Colon (tissue), 2 donors: ENCODE measurements around the gene ZNF3.

ENCODE experiments used
- FAIRE-seq: peaks from 2 replicates; lab custom pipeline; 2012; peaks lifted over from hg19 to GRCh38; lab: Jason Lieb, UNC
- donor health status: control.
- donor health status: control.

Gene ZNF3

DNA sequence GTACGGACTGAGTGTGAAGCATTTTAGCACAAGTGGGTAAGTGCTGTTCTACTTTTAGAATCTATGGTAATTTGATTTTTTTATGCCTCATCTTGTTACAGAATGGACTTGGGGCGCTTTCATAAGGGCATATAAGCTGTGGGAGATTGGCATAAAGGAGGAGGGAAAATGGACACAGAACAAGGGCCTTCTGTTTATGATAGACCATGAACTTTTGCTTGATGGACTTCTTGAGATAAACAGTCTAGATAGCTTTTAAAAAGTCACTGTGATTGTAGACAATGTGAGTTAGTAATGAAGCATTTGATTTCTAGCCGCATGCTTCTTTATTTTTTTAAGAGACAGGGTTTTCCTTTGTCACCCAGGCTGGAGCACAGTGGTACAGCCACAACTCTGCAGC, 29.9 kb downstream of the ZNF3 start:
- FAIRE-seq: no peak

DNA sequence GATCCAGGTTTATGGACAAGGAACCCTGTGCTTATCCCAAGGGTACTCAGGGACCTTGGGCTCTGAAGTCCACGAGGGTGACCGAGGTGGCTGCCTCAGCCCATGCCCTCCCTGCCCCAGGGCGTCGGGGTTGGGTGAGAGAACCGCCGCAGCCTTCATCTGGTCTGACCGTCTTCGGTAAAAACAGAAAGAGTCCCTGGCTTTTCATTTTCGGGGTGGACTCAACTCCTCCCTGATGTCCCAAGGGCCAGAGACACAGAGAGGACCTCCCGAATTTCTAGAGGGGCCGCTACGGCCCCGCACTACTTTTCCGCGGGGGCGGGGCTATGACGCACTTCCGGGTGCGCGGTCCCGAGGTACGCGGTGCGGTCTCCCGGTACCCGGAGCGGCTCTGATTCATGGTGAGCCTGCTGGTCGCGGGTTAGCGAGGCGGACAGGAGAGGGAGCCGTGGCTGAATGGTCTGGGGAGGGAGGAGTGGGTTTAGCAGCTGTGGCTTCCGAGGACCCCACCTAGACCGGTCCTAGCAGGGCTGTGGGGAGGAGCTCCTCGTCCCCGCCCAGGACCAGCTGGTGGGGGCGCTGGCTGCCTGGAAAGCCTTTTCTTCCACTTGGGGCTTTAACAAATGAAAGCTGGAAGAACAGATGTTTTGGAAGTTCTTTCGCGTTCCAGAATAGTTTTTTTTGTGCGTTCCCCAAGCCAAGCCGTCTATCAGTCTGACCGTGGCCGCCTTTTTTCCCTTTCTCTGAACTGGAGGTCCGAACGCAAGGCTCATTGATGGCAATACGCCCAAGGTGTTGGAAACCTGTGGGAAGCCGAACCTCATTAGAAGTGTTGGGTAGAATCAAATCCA, 31.9 kb downstream of the ZNF3 start, which contains the start of gene ZSCAN21:
Gene ZSCAN21, plus strand, starts transcription at position 334 of the 851 bp plus-strand sequence. CDS start 7,233 bp downstream, outside the sequence.
- FAIRE-seq: no peak

DNA sequence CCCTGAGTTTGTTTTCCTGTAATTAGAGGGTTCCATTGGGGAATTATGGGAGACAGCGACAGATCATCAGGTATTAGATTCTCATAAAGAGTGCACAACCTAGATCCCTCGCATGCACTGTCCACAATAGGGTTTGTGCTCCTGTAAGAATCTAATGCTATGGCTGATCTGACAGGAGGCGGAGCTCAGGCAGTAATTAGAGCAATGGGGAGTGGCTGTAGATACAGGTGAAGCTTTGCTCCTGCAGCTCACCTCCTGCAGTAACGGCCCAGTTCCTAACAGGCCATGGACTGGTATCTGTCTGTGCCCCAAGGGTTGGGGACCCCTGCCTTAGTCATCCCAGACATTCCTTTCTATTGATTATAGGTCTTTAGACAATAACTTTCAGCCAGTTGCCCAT, 32.8 kb downstream of the ZNF3 start:
- no peak for FAIRE-seq

DNA sequence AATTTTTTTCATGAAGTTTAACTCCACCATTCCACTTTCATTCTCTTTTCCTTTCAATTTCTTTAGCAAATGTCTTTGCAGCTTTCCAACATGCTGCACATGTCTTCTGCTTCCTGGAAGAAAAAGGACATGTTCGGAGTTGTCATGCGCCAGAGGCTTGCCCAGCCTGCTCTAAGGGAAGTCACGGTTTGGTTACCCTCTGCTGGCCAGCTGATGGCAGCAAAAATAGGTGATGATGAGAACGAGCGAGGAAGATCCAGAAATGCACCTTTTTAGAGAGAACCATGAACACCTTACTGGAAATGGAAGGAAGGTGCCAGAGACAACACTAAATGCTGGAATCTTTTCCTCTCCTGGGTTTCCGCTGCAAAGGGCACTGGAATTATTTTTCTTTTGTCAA, 36.8 kb downstream of the ZNF3 start:
- FAIRE-seq: no peak

DNA sequence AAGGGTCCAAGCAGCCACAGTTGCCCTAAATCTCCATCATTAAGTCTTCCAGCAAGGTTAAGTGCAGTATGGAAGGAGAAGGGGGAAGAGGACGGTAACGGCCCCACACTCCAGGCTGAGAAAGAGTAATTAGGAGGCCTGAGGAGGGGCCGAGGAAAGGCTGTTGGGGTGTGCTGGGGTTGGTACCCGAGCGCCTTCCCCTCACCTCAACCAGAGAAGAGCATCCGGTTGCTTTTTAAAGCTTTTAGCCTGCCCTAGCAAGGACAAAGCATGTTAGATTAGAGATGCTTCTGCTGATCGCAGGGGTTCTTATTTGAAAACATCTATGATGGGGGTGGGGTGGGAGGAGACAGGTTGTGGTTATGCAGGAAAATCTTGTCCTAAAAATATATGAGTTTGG, 40.9 kb downstream of the ZNF3 start:
- no peak for FAIRE-seq

DNA sequence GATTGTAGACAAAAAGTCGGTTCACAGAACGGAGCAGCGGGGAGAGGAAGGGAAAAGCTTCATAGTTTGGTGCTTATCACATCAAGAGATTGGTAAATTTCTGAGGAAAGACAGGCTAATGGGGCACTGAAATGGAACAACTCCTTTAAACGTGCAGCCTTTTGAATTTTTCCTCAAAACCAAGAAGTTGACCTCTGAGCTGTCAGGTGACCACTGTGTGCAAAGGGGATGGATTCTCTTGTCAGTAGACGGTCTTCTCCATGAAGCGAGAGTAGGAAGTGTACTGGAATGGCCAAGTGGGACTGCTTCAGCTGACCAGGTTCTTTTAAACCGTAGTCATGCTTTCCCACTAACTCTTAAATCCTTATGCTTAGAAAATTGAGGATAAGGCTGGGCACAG, 43.2 kb downstream of the ZNF3 start:
- no peak for FAIRE-seq

DNA sequence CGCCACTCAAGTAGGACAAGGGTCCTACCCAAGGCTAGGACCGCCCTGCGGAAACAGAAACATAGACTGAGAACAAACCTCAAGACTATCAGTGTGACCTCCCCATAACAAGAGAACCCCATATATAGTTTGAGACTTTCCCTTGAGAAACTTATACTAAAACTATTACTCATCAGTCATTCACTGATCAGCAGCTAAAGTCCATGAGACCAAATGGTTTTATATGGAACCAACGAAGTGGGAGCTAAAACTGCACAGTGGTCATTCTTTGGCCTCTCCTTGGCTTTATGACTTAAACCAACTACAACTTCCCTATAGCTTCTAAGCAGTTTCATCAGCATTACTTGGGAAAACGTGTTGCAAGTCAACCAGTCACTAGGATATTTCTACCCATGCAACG, 45.6 kb downstream of the ZNF3 start:
- no peak for FAIRE-seq

DNA sequence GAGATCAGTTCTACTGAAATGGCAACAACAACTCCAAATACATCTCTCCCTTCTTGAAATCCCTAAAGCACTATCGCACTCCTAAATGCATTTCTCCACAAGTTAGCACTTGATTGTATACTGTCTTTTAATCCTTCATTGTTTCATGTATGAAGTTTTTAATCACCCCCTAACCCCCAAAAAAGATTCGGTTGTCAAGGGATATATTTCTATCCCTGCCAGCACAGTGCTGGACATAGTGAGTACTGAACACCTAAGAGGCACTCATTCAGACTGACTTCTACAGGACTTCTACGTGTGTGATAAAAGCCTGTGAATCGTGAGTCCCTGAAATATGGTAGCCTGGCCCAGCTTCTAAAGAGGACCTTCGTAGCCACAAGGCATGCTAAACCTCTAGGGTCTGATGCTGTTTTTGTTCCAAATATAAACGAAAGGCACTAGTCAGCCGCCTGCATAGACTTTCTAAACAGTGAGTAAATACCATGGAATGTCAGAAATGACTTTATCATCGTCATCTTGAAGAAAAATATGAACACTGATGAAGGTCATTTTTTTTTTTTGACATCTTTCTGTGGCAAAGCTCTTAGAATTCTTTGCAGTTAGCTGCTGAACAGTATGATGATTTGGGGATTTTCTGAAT, 46.5 kb downstream of the ZNF3 start:
- no peak for FAIRE-seq

DNA sequence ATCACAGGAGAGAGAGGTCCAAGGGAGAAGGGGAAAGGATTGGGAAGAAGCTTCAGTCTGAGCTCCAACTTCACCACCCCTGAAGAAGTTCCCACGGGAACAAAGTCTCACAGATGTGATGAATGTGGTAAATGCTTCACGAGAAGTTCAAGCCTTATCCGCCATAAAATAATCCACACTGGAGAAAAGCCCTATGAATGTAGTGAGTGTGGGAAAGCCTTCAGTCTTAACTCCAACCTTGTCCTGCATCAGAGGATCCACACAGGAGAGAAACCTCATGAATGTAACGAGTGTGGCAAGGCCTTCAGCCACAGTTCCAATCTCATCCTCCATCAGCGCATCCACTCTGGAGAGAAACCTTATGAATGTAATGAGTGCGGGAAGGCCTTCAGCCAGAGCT, 48.0 kb downstream of the ZNF3 start:
- no peak for FAIRE-seq

DNA sequence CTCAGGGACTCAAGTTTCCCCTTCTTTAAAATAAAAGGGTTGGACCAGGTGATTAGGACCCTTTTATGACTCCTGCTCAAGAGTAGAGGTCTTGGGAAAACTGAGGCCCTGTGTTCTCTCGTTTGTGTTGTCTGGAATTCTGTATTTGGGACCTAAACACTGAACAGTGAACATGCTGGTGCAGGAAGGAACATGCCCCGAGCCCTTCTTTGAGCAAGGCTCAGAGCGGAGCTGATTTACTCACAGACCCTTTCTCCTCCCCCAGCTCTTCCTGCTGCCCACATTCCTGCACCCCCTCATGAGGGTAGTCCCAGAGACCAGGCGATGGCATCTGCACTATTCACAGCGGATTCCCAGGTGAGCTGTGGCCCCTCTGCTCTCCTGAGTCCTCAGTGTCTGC, 51.9 kb downstream of the ZNF3 start:
- FAIRE-seq: no peak

DNA sequence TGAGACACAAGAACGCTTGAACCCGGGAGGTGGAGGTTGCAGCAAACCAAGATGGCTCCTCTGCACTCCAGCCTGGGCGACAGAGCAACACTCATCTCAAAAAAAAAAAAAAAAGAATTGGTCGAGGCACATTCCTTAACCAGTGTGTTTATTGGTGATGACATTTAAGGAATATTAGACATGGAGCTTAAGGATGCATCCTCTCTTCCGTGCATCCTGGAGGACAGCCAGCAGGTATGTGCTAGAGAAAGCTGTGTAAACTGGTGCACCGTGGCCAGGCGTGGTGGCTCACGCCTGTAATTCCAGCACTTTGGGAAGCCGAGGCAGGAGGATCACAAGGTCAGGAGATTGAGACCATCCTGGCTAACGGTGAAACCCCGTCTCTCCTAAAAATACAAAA, 54.3 kb downstream of the ZNF3 start:
- no peak for FAIRE-seq

DNA sequence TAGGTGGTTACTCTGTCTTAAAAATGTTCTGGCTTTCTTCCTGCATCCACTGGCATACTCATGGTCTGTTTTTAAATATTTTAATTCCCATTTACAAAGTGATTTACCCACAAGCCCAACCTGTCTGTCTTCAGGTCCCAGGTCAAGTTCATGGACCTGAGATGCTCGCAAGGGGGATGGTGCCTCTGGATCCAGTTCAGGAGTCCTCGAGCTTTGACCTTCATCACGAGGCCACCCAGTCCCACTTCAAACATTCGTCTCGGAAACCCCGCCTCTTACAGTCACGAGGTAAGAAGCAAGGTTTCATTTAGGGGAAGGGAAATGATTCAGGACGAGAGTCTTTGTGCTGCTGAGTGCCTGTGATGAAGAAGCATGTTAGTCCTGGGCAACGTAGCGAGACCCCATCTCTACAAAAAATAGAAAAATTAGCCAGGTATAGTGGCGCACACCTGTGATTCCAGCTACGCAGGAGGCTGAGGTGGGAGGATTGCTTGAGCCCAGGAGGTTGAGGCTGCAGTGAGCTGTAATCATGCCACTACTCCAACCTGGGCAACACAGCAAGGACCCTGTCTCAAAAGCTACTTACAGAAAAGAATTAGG, 57.4 kb downstream of the ZNF3 start:
- FAIRE-seq: no peak

DNA sequence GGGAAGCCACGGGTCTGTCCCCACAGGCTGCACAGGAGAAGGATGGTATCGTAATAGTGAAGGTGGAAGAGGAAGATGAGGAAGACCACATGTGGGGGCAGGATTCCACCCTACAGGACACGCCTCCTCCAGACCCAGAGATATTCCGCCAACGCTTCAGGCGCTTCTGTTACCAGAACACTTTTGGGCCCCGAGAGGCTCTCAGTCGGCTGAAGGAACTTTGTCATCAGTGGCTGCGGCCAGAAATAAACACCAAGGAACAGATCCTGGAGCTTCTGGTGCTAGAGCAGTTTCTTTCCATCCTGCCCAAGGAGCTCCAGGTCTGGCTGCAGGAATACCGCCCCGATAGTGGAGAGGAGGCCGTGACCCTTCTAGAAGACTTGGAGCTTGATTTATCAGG, 58.0 kb downstream of the ZNF3 start:
- FAIRE-seq: no peak

DNA sequence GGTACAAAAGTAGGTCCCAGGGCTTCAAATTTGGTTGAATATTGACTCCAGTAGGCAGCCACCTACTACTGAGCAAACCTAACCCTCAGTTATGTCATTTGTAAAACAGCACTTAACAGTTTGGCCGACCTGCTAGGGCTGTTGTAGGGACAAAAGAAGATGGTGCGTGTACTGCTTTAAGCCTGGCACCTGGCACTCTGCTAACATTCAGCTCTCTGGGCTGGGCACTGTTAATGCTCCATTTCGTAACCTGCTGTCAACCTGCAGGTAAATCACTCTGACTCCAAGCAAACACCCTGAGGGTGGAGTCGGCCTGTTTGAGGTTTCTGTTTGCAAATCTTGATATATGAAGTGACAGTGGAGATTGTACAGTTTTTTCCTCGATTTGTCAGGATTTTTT, 58.9 kb downstream of the ZNF3 start:
- FAIRE-seq: no peak

DNA sequence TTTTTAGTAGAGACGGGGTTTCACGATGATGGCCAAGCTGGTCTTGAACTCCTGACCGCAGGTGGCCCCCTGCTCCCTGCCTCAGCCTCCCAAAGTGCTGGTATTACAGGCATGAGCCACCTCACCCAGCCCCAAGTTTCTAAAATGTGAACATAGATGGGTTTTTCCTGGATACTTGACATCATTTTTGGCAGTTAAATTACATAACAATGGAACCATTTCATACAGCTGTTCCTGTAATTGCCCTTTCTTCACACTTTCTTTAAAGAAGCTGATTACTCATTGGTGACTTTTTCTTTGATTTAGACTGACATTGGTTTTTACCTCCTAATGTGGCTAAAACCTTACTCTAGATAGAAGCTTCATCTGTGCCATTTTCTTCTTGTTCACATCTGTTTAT, 60.2 kb downstream of the ZNF3 start:
- FAIRE-seq: no peak
